ENCODE results near the gene RASGEF1C.

RASGEF1C gene

DNA sequence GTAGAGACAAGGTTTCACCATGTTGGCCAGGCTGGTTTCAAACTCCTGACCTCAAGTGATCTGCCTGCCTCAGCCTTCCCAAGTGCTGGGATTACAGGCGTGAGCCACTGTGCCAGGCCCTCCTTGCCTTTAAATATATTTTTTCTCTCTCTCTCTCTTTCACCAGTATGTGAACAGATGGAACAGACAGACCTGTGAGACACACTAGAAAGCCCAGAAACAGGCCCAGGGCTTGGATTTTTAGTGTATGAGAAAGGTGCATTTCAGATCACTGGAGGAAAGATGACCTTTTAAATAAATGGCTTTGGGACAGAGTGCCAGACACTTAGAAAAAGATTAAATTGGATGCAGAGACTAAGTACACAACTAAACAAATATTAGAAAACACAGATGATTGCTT, 3.1 kb downstream of the RASGEF1C start:
- no peak for DNase-seq
- no peak for TF ChIP-seq POLR2A (IDR thresholded peaks at IDR 0.05; ENCODE audit: low read length)
- no peak for TF ChIP-seq GATA1 (IDR thresholded peaks at IDR 0.05; ENCODE audit: low read depth, low read length)

DNA sequence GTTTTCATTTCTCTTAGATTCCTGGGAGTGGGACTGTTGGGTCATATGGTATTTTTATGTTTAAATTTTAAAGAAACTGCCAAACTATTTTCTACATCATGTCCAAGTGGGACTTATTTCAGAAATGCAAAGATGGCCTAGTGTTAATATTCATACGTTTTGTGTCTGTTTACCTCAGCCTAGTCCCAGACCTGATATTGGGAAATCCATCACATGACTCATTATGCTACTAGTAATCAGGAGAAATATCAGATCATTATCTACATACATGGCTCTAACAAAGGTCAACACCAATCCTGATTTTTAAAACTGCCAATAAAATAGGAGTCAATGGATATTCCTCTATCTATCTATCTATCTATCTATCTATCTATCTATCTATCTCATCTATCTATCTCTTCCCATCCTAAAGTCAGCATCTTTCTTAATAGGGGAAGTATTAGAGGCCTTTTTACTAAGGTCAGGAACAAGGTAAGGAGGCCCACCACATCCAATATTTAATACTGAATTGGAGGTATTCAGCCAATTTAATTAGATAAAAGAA, 4.7 kb downstream of the RASGEF1C start:
- TF ChIP-seq POLR2A (IDR thresholded peaks at IDR 0.05; ENCODE audit: low read length) (no peak), GATA1 (IDR thresholded peaks at IDR 0.05; ENCODE audit: low read depth, low read length) (no peak)
- DNase-seq, result no peak

GRCh38 chr5:180202939-180203573, 6.0 kb downstream of the RASGEF1C start:
- DNase-seq, result no peak
- no peak for TF ChIP-seq POLR2A (IDR thresholded peaks at IDR 0.05; ENCODE audit: low read length)
- TF ChIP-seq GATA1 (IDR thresholded peaks at IDR 0.05; ENCODE audit: low read depth, low read length), result no peak

DNA sequence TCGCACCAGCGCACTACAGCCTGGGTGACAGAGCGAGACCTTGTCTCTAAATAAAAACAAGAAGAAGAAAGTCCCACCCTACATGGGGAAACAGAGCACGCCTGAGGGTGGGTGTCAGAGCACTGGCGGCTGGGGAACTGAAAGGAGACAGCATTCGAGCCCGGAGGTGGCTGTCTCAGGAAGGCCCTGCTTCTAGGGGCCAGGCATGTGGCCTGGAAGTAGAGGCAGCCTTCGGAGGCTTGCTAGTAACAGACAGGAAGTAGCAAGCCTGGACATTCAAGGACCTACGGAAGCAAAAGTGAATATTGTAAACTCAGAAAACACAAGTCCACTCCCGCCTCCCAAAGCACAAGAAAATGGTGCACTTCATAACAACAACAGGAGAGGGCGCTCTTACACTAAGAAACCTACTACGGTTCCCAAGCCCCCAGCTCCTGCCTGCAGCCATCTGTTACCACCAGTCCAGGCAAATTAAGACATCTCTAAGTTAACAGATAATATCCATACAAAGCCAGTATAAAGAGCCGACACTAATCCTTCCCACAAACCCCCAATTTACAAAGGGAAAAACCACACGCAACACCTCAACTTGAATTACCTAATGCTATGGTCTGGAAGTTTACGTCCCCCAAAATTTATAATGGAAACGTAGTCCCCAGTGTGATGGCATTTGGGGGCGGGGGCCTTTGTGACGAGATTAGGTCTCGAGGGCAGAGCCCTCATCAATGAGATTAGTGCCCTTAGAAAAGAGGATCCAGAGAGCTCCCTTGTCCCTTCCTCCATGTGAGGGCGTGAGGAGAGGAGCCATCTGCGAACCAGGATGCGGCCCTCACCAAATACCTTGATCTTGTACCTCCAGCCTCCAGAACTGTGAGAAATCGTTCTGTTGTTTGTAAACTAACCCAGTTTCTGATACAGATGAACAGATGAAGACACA, 7.7 kb downstream of the RASGEF1C start:
- no peak for TF ChIP-seq POLR2A (IDR thresholded peaks at IDR 0.05; ENCODE audit: low read length)
- no peak for TF ChIP-seq GATA1 (IDR thresholded peaks at IDR 0.05; ENCODE audit: low read depth, low read length)
- peak; percentile 39 to 65 for DNase-seq

- no peak for DNase-seq
- TF ChIP-seq POLR2A (IDR thresholded peaks at IDR 0.05; ENCODE audit: low read length) (no peak), GATA1 (IDR thresholded peaks at IDR 0.05; ENCODE audit: low read depth, low read length) (no peak)
Observed at GRCh38 chr5:180199390-180199789, 9.6 kb downstream of the RASGEF1C start.

DNA sequence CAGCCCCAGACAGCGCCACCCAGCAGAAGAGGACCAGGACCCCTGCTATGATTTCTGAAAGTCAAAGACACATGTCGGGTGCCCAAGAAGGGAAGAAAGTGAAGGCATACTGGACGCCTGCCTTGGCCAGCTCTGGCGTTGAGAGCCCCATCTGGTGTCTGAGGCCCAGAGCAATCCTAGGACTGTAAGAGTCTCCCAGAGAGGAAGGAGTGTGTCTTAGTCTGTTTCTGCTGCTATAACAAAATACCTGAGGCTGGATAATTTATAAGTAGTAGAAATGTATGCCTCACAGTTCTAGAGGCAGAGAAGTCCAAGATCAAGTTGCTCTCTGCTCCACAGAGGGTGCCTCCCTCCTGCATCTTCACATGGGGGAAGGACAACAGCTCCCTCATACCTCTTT, 10.8 kb downstream of the RASGEF1C start:
- DNase-seq, result no peak
- no peak for TF ChIP-seq GATA1 (IDR thresholded peaks at IDR 0.05; ENCODE audit: low read depth, low read length)
- TF ChIP-seq POLR2A (IDR thresholded peaks at IDR 0.05; ENCODE audit: low read length), result no peak

- DNase-seq, result no peak
- TF ChIP-seq POLR2A (IDR thresholded peaks at IDR 0.05; ENCODE audit: low read length) (no peak), GATA1 (IDR thresholded peaks at IDR 0.05; ENCODE audit: low read depth, low read length) (no peak)
Observed at GRCh38 chr5:180197016-180197702, 11.9 kb downstream of the RASGEF1C start.

GRCh38 chr5:180194410-180195345, 14.3 kb downstream of the RASGEF1C start:
- TF ChIP-seq GATA1 (IDR thresholded peaks at IDR 0.05; ENCODE audit: low read depth, low read length), result no peak
- DNase-seq, result no peak

DNA sequence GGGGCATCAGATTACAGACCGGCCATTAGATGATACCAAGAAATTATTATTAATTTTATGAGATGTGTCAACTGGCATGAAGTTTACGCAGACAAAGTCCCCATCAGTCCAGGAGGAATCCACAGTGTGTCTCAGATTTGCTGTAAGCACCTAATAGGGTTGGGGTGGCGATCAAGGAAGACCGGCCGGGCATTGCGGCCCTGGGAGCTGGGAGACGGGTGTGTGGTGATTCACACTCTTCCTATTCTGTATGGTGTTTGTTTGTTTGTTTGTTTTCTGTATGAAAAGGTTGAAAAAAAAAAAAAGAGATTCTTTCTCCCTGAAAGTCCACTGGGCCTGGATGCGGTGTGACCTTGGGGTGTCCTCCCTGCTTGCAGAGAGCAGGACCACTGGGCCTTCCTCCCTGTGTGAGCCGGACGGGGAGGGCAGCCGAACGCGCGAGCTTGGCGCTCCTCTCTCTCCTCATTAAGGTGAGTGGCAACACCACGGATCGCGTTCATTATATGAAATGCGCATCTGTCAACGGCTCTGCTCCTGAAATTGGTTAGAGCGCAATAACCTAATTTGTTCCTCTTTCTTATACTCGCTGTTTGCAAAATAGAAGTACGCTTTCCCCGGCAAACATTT, 15.1 kb downstream of the RASGEF1C start:
- no peak for DNase-seq
- no peak for TF ChIP-seq GATA1 (IDR thresholded peaks at IDR 0.05; ENCODE audit: low read depth, low read length)
- TF ChIP-seq POLR2A (IDR thresholded peaks at IDR 0.05; ENCODE audit: low read length), result no peak

GRCh38 chr5:180191716-180192115, 17.3 kb downstream of the RASGEF1C start:
- DNase-seq, result no peak
- no peak for TF ChIP-seq GATA1 (IDR thresholded peaks at IDR 0.05; ENCODE audit: low read depth, low read length)
- no peak for TF ChIP-seq POLR2A (IDR thresholded peaks at IDR 0.05; ENCODE audit: low read length)

- DNase-seq, result no peak
- TF ChIP-seq POLR2A (IDR thresholded peaks at IDR 0.05; ENCODE audit: low read length), result no peak
- TF ChIP-seq GATA1 (IDR thresholded peaks at IDR 0.05; ENCODE audit: low read depth, low read length), result no peak
Observed at GRCh38 chr5:180187767-180188166, 21.2 kb downstream of the RASGEF1C start.

- no peak for TF ChIP-seq GATA1 (IDR thresholded peaks at IDR 0.05; ENCODE audit: low read depth, low read length)
- TF ChIP-seq POLR2A (IDR thresholded peaks at IDR 0.05; ENCODE audit: low read length), result no peak
- DNase-seq, result no peak
Observed at GRCh38 chr5:180180846-180181245, 28.2 kb downstream of the RASGEF1C start.

- no peak for DNase-seq
- TF ChIP-seq GATA1 (IDR thresholded peaks at IDR 0.05; ENCODE audit: low read depth, low read length) (no peak), POLR2A (IDR thresholded peaks at IDR 0.05; ENCODE audit: low read length) (no peak)
Observed at GRCh38 chr5:180180421-180180820, 28.6 kb downstream of the RASGEF1C start.

All from erythroblast (primary cell).